ENCODE results near the gene RBM7.

RBM7 gene

DNA sequence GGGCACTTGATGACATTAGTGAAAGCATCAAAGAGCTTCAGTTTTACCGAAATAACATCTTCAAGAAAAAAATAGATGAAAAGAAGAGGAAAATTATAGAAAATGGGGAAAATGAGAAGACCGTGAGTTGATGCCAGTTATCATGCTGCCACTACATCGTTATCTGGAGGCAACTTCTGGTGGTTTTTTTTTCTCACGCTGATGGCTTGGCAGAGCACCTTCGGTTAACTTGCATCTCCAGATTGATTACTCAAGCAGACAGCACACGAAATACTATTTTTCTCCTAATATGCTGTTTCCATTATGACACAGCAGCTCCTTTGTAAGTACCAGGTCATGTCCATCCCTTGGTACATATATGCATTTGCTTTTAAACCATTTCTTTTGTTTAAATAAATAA, 49.4 kb downstream of the RBM7 start:
- no peak for DNase-seq

- DNase-seq: no peak
Observed at GRCh38 chr11:114452399-114452798, 51.9 kb downstream of the RBM7 start.

Measured in fibroblast of skin of right biceps (primary cell).